Left ventricle myocardium inferior (tissue), 1 donor: ENCODE results near the gene PTPRT. TPM values are rescaled to one million over a fixed set of nuclear protein-coding genes. Genes with fewer than 3 reads are reported as not detected.

Experiments used
- DNase-seq: peaks from one replicate; pipeline ENCODE4 v3.0.0-alpha.2; 2020
- H3K27ac ChIP-seq: fragments of 200-600 bp; replicated peaks from 2 replicates; pipeline ENCODE4 v1.8.0; 2021
- H3K27me3 ChIP-seq: fragments of 200-600 bp; 2 replicates; pipeline ENCODE4 v1.8.0; 2021; ENCODE audit warnings: low read depth
- H3K36me3 ChIP-seq: fragments of 200-600 bp; 2 replicates; pipeline ENCODE4 v1.8.0; 2021
- H3K4me1 ChIP-seq: fragments of 200-600 bp; 2 replicates; pipeline ENCODE4 v1.8.0; 2021
- H3K4me3 ChIP-seq: fragments of 200-600 bp; 2 replicates; pipeline ENCODE4 v1.8.0; 2021; ENCODE audit warnings: mild to moderate bottlenecking, moderate library complexity
- H3K9me3 ChIP-seq: fragments of 200-600 bp; replicated peaks from 2 replicates; pipeline ENCODE4 v1.8.0; 2021
- CTCF ChIP-seq: fragments of 200-600 bp; IDR thresholded peaks from 2 replicates; pipeline ENCODE4 v1.8.0; 2021; ENCODE audit warnings: antibody characterized with exemption, mild to moderate bottlenecking, borderline replicate concordance
- intact Hi-C: fragments of 100-400 bp; cut with micrococcal nuclease; formaldehyde crosslinking; loops from one replicate; pipeline ENCODE4 v1.11.0; 2022
- total RNA-seq: library from RNA; stranded (reverse); fragmentation: NEBNext Ultra II Directional; extraction: Animal tissue kit (Norgen Biotek cat#: 25700); gene quantifications from one replicate; pipeline ENCODE4 v1.2.1, GENCODE V29; 2021
- donor health status: DM: no; HTN: yes; CAD: no; lungs with severe emphysema.

Gene PTPRT
- total RNA-seq, 1 donor from 2014 or later: 0.08 TPM

GRCh38 chr20:42507874-42508273 is 681.8 kb downstream of the PTPRT start:
- intact Hi-C loops: no loop called here
- Histone ChIP-seq H3K4me3 (no peak overlapping the region), H3K27ac (no peak overlapping the region), H3K27me3 (no peaks in the 10 kb centered on the region), H3K36me3 (no peaks in the 10 kb centered on the region), H3K9me3 (peaks cover 18% of the 10 kb centered on the region), H3K4me1 (no peaks in the 10 kb centered on the region)
- DNase-seq: no peak
- TF ChIP-seq CTCF: no peak

GRCh38 chr20:42506397-42506796 is 683.3 kb downstream of the PTPRT start:
- Histone ChIP-seq H3K4me1 (no peaks in the 10 kb centered on the region), H3K27ac (no peak overlapping the region), H3K36me3 (no peaks in the 10 kb centered on the region), H3K27me3 (no peaks in the 10 kb centered on the region), H3K4me3 (no peak overlapping the region), H3K9me3 (peaks cover 18% of the 10 kb centered on the region)
- DNase-seq: no peak
- intact Hi-C loops: no loop called here
- no peak for TF ChIP-seq CTCF

- DNase-seq: no peak
- peaks cover 18% of the 10 kb centered on the region for H3K9me3 ChIP-seq
- TF ChIP-seq CTCF: no peak
- no peak overlapping the region for H3K27ac ChIP-seq
- H3K4me3 ChIP-seq: no peak overlapping the region
- no peaks in the 10 kb centered on the region for H3K36me3 ChIP-seq
- intact Hi-C loops: no loop called here
- H3K27me3 ChIP-seq: no peaks in the 10 kb centered on the region
- no peaks in the 10 kb centered on the region for H3K4me1 ChIP-seq
Measured at GRCh38 chr20:42502591-42502990, 687.1 kb downstream of the PTPRT start.

- H3K9me3 ChIP-seq: no peaks in the 10 kb centered on the region
- no peak overlapping the region for H3K27ac ChIP-seq
- intact Hi-C loops: no loop called here
- no peaks in the 10 kb centered on the region for H3K27me3 ChIP-seq
- no peak for TF ChIP-seq CTCF
- no peak overlapping the region for H3K4me3 ChIP-seq
- DNase-seq: no peak
- H3K36me3 ChIP-seq: no peaks in the 10 kb centered on the region
- no peaks in the 10 kb centered on the region for H3K4me1 ChIP-seq
Measured at GRCh38 chr20:42496595-42496994, 693.1 kb downstream of the PTPRT start.

GRCh38 chr20:42494290-42494689 is 695.4 kb downstream of the PTPRT start:
- intact Hi-C loops: loop anchor here (2.0 kb wide), 1 partner anchor 31 kb away; no protein-coding TSS in a partner anchor

More at GRCh38 chr20:42494290-42494689, 695.4 kb downstream of the PTPRT start:
- Histone ChIP-seq H3K27ac (no peak overlapping the region), H3K4me3 (no peak overlapping the region), H3K9me3 (no peaks in the 10 kb centered on the region), H3K36me3 (no peaks in the 10 kb centered on the region), H3K27me3 (no peaks in the 10 kb centered on the region), H3K4me1 (no peaks in the 10 kb centered on the region)
- no peak for DNase-seq
- TF ChIP-seq CTCF: no peak
